Right ventricle myocardium inferior (tissue), 1 donor: Measurements from ENCODE around the gene AGAP4. TPM values are rescaled to one million over a fixed set of nuclear protein-coding genes. Genes with fewer than 3 reads are reported as not detected.
"Not testable (repeated sequence)": the region's sequence is repeated elsewhere in the genome, so short reads cannot be mapped to it uniquely, and the experiment has no call there.

ENCODE experiments used
- ATAC-seq: fragments of 200-7000 bp; cut with Tn5 transposase; one replicate; pipeline ENCODE4 v1.9.1; 2020; ENCODE audit warnings: mild to moderate bottlenecking, moderate library complexity
- DNase-seq: peaks from one replicate; pipeline ENCODE4 v3.0.0; 2021; ENCODE audit errors: missing footprints
- intact Hi-C: fragments of 100-400 bp; cut with DNase I; formaldehyde crosslinking; loops from one replicate; pipeline ENCODE4 v1.11.0; 2022
- total RNA-seq: library from RNA; stranded (reverse); fragmentation: NEBNext Ultra II Directional; extraction: Animal tissue kit (Norgen Biotek cat#: 25700); gene quantifications from one replicate; pipeline ENCODE4 v1.2.1, GENCODE V29; 2021
- donor health status: DM: no; HTN: yes; CAD: no; lungs with severe emphysema.

AGAP4 gene
- total RNA-seq, 1 donor from 2014 or later, result 4.8 TPM

GRCh38 chr10:45803060-45804010 lies 44.0 kb downstream of the AGAP4 start:
- DNase-seq, intact Hi-C loops: not testable (repeated sequence)
- ATAC-seq, result peak; percentile 28

GRCh38 chr10:45794761-45795160 lies 52.5 kb downstream of the AGAP4 start:
- ATAC-seq, intact Hi-C loops, DNase-seq: not testable (repeated sequence)

- ATAC-seq, intact Hi-C loops, DNase-seq: not testable (repeated sequence)
Measured at GRCh38 chr10:45790694-45791426, 56.4 kb downstream of the AGAP4 start.

GRCh38 chr10:45789991-45790390 lies 57.3 kb downstream of the AGAP4 start:
- ATAC-seq, intact Hi-C loops, DNase-seq: not testable (repeated sequence)

- ATAC-seq, DNase-seq, intact Hi-C loops: not testable (repeated sequence)
Measured at GRCh38 chr10:45787212-45787741, 60.0 kb downstream of the AGAP4 start.

GRCh38 chr10:45786217-45786616 lies 61.1 kb downstream of the AGAP4 start:
- intact Hi-C loops, ATAC-seq, DNase-seq: not testable (repeated sequence)

Other genes starting within 250 kb of the AGAP4 start
- gene ZFAND4, start 174.7 kb downstream of the AGAP4 start, total RNA-seq, result 11.4 TPM
- 30.2 TPM for gene WASHC2C, start 120.2 kb downstream of the AGAP4 start, total RNA-seq
- gene TIMM23, start 125.0 kb upstream of the AGAP4 start, total RNA-seq, result 86.1 TPM
- gene NCOA4, start 183.1 kb upstream of the AGAP4 start, total RNA-seq, result 284 TPM
- not detected for gene MSMB, start 198.8 kb upstream of the AGAP4 start, total RNA-seq